ENCODE data around the gene TRIM50.
A peak's percentile ranks its signal among the peaks of the same experiment; 100 is the strongest.

The TRIM50 gene

DNA sequence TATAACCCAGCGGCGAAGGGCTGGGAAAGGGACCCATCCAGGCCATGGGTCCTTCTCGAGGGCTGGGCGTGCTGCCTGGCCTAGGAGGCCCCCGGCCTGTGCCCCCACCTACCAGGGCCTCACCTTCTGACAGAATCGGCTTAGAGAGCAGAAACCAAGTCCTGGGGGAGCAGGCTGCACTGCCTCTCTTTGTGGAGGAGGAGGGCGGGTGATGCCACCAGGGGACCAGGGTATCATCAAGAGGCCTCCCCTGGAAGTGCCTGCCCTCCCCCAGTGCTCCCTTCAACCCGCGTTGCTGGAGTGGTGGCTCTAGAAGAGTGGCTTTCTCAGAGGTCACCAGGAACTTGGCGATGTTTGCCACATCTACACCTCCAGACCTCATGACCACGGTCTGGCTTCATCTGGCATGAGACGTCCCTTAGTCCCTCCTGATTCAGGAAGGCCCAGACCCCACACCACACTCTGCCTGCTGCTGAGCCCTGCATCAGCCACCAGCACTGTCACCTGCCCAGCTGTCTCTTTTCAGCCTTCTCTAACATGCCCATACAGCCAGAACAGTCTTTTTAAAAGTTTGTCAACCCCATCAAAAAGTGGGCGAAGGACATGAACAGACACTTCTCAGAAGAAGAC lies 32.0 kb upstream of the TRIM50 start:
- no peaks in the 10 kb centered on the region for H3K36me3 ChIP-seq (ENCODE audit: control insufficient read depth, insufficient read depth, low read length)
- no peak overlapping the region for H2AFZ ChIP-seq
- no peak overlapping the region for H3K4me3 ChIP-seq (ENCODE audit: low read depth, low read length)
- no peak overlapping the region for H3K4me2 ChIP-seq (ENCODE audit: low read length)
- no peak overlapping the region for H3K9ac ChIP-seq
- H3K9me3 ChIP-seq (ENCODE audit: control insufficient read depth, low read length), result no peaks in the 10 kb centered on the region
- H3K4me1 ChIP-seq, result peaks cover 9% of the 10 kb centered on the region
- H3K79me2 ChIP-seq, result no peaks in the 10 kb centered on the region
- H3K27ac ChIP-seq, result no peak overlapping the region
- no peaks in the 10 kb centered on the region for H3K27me3 ChIP-seq (ENCODE audit: control insufficient read depth, insufficient read depth, low read length)
- TF ChIP-seq, protein P1, sequence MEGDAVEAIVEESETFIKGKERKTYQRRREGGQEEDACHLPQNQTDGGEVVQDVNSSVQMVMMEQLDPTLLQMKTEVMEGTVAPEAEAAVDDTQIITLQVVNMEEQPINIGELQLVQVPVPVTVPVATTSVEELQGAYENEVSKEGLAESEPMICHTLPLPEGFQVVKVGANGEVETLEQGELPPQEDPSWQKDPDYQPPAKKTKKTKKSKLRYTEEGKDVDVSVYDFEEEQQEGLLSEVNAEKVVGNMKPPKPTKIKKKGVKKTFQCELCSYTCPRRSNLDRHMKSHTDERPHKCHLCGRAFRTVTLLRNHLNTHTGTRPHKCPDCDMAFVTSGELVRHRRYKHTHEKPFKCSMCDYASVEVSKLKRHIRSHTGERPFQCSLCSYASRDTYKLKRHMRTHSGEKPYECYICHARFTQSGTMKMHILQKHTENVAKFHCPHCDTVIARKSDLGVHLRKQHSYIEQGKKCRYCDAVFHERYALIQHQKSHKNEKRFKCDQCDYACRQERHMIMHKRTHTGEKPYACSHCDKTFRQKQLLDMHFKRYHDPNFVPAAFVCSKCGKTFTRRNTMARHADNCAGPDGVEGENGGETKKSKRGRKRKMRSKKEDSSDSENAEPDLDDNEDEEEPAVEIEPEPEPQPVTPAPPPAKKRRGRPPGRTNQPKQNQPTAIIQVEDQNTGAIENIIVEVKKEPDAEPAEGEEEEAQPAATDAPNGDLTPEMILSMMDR (IDR thresholded peaks at IDR 0.05), result no peak

DNA sequence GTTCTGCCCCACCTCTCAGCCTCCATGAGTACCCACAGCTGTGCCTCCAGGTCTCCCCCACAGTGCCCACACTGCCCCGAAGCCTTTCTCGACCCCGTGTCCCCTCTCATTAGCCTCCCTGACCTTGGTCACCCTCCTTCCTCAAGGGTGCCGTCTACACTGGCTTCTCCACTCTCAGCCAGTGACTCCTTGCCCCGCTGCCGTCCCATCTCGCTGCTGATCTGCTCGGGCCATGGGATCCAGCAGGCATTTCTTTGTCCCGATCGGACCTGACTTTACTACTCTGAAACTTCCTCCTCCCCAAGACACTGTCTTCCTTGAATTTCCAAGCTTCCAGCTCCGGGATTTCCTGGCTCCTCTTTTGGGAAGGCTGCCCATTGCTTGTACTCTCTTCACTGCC lies 31.4 kb upstream of the TRIM50 start:
- peaks cover 9% of the 10 kb centered on the region for H3K4me1 ChIP-seq
- H3K36me3 ChIP-seq (ENCODE audit: control insufficient read depth, insufficient read depth, low read length), result no peaks in the 10 kb centered on the region
- H3K79me2 ChIP-seq, result no peaks in the 10 kb centered on the region
- H3K4me2 ChIP-seq (ENCODE audit: low read length), result no peak overlapping the region
- H3K27ac ChIP-seq, result no peak overlapping the region
- no peaks in the 10 kb centered on the region for H3K27me3 ChIP-seq (ENCODE audit: control insufficient read depth, insufficient read depth, low read length)
- TF ChIP-seq, protein P1 (IDR thresholded peaks at IDR 0.05), result no peak
- H2AFZ ChIP-seq, result no peak overlapping the region
- H3K4me3 ChIP-seq (ENCODE audit: low read depth, low read length), result no peak overlapping the region
- H3K9me3 ChIP-seq (ENCODE audit: control insufficient read depth, low read length), result no peaks in the 10 kb centered on the region
- no peak overlapping the region for H3K9ac ChIP-seq

DNA sequence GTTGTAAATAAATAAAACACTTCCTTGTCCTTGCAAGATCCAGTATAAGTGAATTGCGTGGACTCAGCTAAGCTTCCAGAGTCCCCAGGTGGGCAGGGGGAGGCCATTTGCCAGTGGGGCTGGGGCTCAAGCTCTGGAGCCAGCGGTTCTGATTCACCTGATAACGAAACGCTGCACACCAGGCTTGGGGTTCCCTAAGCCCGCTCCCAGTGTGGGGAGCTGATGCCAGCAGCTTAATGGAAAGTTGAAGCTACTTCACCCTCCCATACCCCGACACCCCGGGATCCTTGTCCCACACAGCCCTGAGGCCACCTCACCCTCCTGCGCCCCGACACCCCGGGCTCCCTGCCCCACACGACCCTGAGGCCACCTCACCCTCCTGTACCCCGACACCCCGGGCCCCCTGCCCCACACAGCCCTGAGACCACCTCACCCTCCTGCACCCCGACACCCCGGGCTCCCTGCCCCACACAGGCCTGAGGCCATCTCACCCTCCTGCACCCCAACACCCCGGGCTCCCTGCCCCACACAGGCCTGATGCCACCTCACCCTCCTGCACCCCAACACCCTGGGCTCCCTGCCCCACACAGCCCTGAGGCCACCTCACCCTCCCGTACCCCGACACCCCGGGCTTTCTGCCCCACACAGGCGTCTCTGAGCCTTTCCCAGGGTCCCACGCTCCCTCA lies 30.9 kb upstream of the TRIM50 start:
- TF ChIP-seq, protein P1 (IDR thresholded peaks at IDR 0.05), result no peak
- H3K4me2 ChIP-seq (ENCODE audit: low read length), result peak overlapping the region; percentile 66
- H2AFZ ChIP-seq, result peak overlapping the region; percentile 98
- peak overlapping the region; percentile 63 for H3K4me3 ChIP-seq (ENCODE audit: low read depth, low read length)
- no peaks in the 10 kb centered on the region for H3K27me3 ChIP-seq (ENCODE audit: control insufficient read depth, insufficient read depth, low read length)
- H3K9me3 ChIP-seq (ENCODE audit: control insufficient read depth, low read length), result no peaks in the 10 kb centered on the region
- peak overlapping the region; percentile 79 for H3K27ac ChIP-seq
- H3K79me2 ChIP-seq, result no peaks in the 10 kb centered on the region
- peaks cover 9% of the 10 kb centered on the region for H3K4me1 ChIP-seq
- no peaks in the 10 kb centered on the region for H3K36me3 ChIP-seq (ENCODE audit: control insufficient read depth, insufficient read depth, low read length)
- peak overlapping the region; percentile 5 for H3K9ac ChIP-seq

- Histone ChIP-seq H3K9me3 (ENCODE audit: control insufficient read depth, low read length) (no peaks in the 10 kb centered on the region), H3K79me2 (no peaks in the 10 kb centered on the region), H3K27ac (no peak overlapping the region), H3K4me2 (ENCODE audit: low read length) (no peak overlapping the region), H3K4me3 (ENCODE audit: low read depth, low read length) (no peak overlapping the region), H3K4me1 (peaks cover 9% of the 10 kb centered on the region), H3K9ac (no peak overlapping the region), H3K36me3 (ENCODE audit: control insufficient read depth, insufficient read depth, low read length) (no peaks in the 10 kb centered on the region), H2AFZ (no peak overlapping the region), H3K27me3 (ENCODE audit: control insufficient read depth, insufficient read depth, low read length) (no peaks in the 10 kb centered on the region)
- TF ChIP-seq, protein P1 (IDR thresholded peaks at IDR 0.05), result no peak
Measured at GRCh38 chr7:73356159-73356558, 28.3 kb upstream of the TRIM50 start.

- H3K27ac ChIP-seq, result no peak overlapping the region
- H3K4me3 ChIP-seq (ENCODE audit: low read depth, low read length), result no peak overlapping the region
- peaks cover 9% of the 10 kb centered on the region for H3K4me1 ChIP-seq
- no peak overlapping the region for H3K4me2 ChIP-seq (ENCODE audit: low read length)
- no peaks in the 10 kb centered on the region for H3K27me3 ChIP-seq (ENCODE audit: control insufficient read depth, insufficient read depth, low read length)
- TF ChIP-seq, protein P1 (IDR thresholded peaks at IDR 0.05), result no peak
- no peak overlapping the region for H3K9ac ChIP-seq
- no peaks in the 10 kb centered on the region for H3K36me3 ChIP-seq (ENCODE audit: control insufficient read depth, insufficient read depth, low read length)
- H2AFZ ChIP-seq, result no peak overlapping the region
- no peaks in the 10 kb centered on the region for H3K9me3 ChIP-seq (ENCODE audit: control insufficient read depth, low read length)
- H3K79me2 ChIP-seq, result no peaks in the 10 kb centered on the region
Measured at GRCh38 chr7:73354821-73355220, 26.9 kb upstream of the TRIM50 start.
